Activated CD4-positive, alpha-beta T cell treated with anti-CD3 and anti-CD28 coated beads, Interleukin-2, amount 50 U/mL, for 48 hours (primary cell): ENCODE measurements around the gene SPATA31E1.
"Not testable (repeated sequence)": the region's sequence is repeated elsewhere in the genome, so short reads cannot be mapped to it uniquely, and the experiment has no call there.

Experiments used
- DNase-seq, 2 experiments: peaks; one replicate each; pipeline ENCODE4 v3.0.0-alpha.2; 2020

The SPATA31E1 gene

GRCh38 chr9:87882627-87883026 is at the start of gene SPATA31E1:
TSS of gene SPATA31E1 (plus strand) at chr9:87882877. CDS start at chr9:87882892, 15 bp downstream.
- DNase-seq = no peak

GRCh38 chr9:87834357-87834756 is 48.3 kb upstream of the SPATA31E1 start:
- DNase-seq = no peak

- no peak for DNase-seq
These were observed 46.1 kb upstream of the SPATA31E1 start for GRCh38 chr9:87836536-87836935.

- no peak for DNase-seq
These were observed 45.5 kb upstream of the SPATA31E1 start for GRCh38 chr9:87836951-87837705.

- no peak for DNase-seq
These were observed 42.5 kb upstream of the SPATA31E1 start for GRCh38 chr9:87840134-87840533.

- no peak for DNase-seq
These were observed 39.6 kb upstream of the SPATA31E1 start for GRCh38 chr9:87842878-87843585.

- DNase-seq = no peak
These were observed 38.2 kb upstream of the SPATA31E1 start for GRCh38 chr9:87844506-87844905.

GRCh38 chr9:87847817-87848216 is 34.9 kb upstream of the SPATA31E1 start:
- DNase-seq = not testable (repeated sequence)

- DNase-seq = no peak
These were observed 33.4 kb upstream of the SPATA31E1 start for GRCh38 chr9:87849144-87849758.

GRCh38 chr9:87850391-87850790 is 32.3 kb upstream of the SPATA31E1 start:
- DNase-seq = no peak

- DNase-seq = not testable (repeated sequence)
These were observed 31.5 kb upstream of the SPATA31E1 start for GRCh38 chr9:87851186-87851585.

- no peak for DNase-seq
These were observed 29.4 kb upstream of the SPATA31E1 start for GRCh38 chr9:87853302-87853701.

GRCh38 chr9:87853876-87854579 is 28.6 kb upstream of the SPATA31E1 start:
- no peak for DNase-seq

GRCh38 chr9:87854580-87854955 is 28.1 kb upstream of the SPATA31E1 start:
- no peak for DNase-seq

GRCh38 chr9:87855061-87855460 is 27.6 kb upstream of the SPATA31E1 start:
- DNase-seq = no peak

GRCh38 chr9:87857141-87857947 is 25.3 kb upstream of the SPATA31E1 start:
- DNase-seq = no peak

GRCh38 chr9:87857948-87858335 is 24.7 kb upstream of the SPATA31E1 start:
- no peak for DNase-seq

- no peak for DNase-seq
These were observed 23.5 kb upstream of the SPATA31E1 start for GRCh38 chr9:87859137-87859536.

- DNase-seq = no peak
These were observed 22.9 kb upstream of the SPATA31E1 start for GRCh38 chr9:87859786-87860185.

GRCh38 chr9:87861332-87861731 is 21.3 kb upstream of the SPATA31E1 start:
- no peak for DNase-seq

- no peak for DNase-seq
These were observed 20.0 kb upstream of the SPATA31E1 start for GRCh38 chr9:87862536-87863268.
